ENCODE measurements around the gene SLC2A10.

- TF ChIP-seq, protein P1, sequence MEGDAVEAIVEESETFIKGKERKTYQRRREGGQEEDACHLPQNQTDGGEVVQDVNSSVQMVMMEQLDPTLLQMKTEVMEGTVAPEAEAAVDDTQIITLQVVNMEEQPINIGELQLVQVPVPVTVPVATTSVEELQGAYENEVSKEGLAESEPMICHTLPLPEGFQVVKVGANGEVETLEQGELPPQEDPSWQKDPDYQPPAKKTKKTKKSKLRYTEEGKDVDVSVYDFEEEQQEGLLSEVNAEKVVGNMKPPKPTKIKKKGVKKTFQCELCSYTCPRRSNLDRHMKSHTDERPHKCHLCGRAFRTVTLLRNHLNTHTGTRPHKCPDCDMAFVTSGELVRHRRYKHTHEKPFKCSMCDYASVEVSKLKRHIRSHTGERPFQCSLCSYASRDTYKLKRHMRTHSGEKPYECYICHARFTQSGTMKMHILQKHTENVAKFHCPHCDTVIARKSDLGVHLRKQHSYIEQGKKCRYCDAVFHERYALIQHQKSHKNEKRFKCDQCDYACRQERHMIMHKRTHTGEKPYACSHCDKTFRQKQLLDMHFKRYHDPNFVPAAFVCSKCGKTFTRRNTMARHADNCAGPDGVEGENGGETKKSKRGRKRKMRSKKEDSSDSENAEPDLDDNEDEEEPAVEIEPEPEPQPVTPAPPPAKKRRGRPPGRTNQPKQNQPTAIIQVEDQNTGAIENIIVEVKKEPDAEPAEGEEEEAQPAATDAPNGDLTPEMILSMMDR (IDR thresholded peaks at IDR 0.05) = no peak
- no peak for TF ChIP-seq POLR2A (IDR thresholded peaks at IDR 0.05)
Measured at GRCh38 chr20:46774236-46774635, 64.8 kb downstream of the SLC2A10 start.

Measured in esophagus squamous epithelium (tissue), 4 donors.